B cell (primary cell): ENCODE measurements around the gene RBBP8NL. TPM values are rescaled to one million over a fixed set of nuclear protein-coding genes. Genes with fewer than 3 reads are reported as not detected.
A peak's percentile ranks its signal among the peaks of the same experiment; 100 is the strongest.

Source experiments
- ATAC-seq: fragments of 200-7000 bp; cut with Tn5 transposase; one replicate; pipeline ENCODE4 v1.10.0; 2021; ENCODE audit warnings: low read depth, mild to moderate bottlenecking, moderate number of reproducible peaks, moderate library complexity
- CTCF ChIA-PET: fragments of 350-600 bp; sonication (Branson Sonifier 250); formaldehyde crosslinking; loops from one replicate; lab custom pipeline; 2021; ENCODE audit warnings: antibody characterized with exemption, inconsistent platforms; lab: Charles Lee
- POLR2A ChIA-PET: fragments of 350-600 bp; sonication (Branson Sonifier 250); formaldehyde crosslinking; loops from one replicate; lab custom pipeline; 2021; ENCODE audit warnings: antibody characterized with exemption; lab: Charles Lee
- DNase-seq: peaks from one replicate; pipeline ENCODE4 v3.0.0; 2013
- H2AFZ ChIP-seq: 2 replicates; pipeline ENCODE4 v1.6.1; 2012; ENCODE audit warnings: mild to moderate bottlenecking, low read depth, low read length; ENCODE audit not compliant: insufficient read depth, poor library complexity, severe bottlenecking
- H3K27ac ChIP-seq, 2 donors: 1 replicate in 1 of 2; 2 replicates in 1 of 2; pipeline ENCODE4 v1.5.1; 2012 to 2013; ENCODE audit warnings: low read length in 2 of 2, mild to moderate bottlenecking in 2 of 2, moderate library complexity in 1 of 2
- H3K27me3 ChIP-seq, 4 experiments: fragments of 200-600 bp in 1 of 4; sonication (generic) in 1 of 4; replicated peaks in 1 of 4; 1 replicate in 2 of 4; 2 replicates in 2 of 4; pipeline versions ENCODE4 v1.6.1 to v1.7.0; 2013 to 2016; ENCODE audit warnings: low read length in 3 of 4, mild to moderate bottlenecking in 2 of 4, mixed read lengths in 1 of 4, moderate library complexity in 1 of 4; ENCODE audit not compliant: insufficient read depth in 4 of 4, control insufficient read depth in 3 of 4; ENCODE audit errors: control extremely low read depth in 1 of 4
- H3K36me3 ChIP-seq, 2 experiments: replicated peaks in 1 of 2; 1 replicate in 1 of 2; 2 replicates in 1 of 2; pipeline versions ENCODE4 v1.6.1 to v1.7.1; 2013; ENCODE audit warnings: low read length in 1 of 2; ENCODE audit not compliant: insufficient read depth in 2 of 2, control insufficient read depth in 1 of 2; ENCODE audit errors: control extremely low read depth in 1 of 2, extremely low read depth in 1 of 2
- H3K4me1 ChIP-seq, 2 donors: fragments of 200-600 bp in 1 of 2; sonication (generic) in 1 of 2; 1 replicate in 1 of 2; 2 replicates in 1 of 2; pipeline versions ENCODE4 v1.5.1 to v1.6.1; 2013 to 2017; ENCODE audit warnings: low read length in 2 of 2; ENCODE audit not compliant: control insufficient read depth in 2 of 2, insufficient read depth in 2 of 2
- H3K4me2 ChIP-seq: replicated peaks from 2 replicates; pipeline ENCODE3; 2012; ENCODE audit warnings: mild to moderate bottlenecking, low read depth, low read length; ENCODE audit not compliant: poor library complexity, severe bottlenecking
- H3K4me3 ChIP-seq, 5 experiments: fragments of 200-600 bp in 1 of 5; sonication (generic) in 1 of 5; 1 replicate in 3 of 5; 2 replicates in 2 of 5; pipeline versions ENCODE4 v1.5.1 to v1.7.0; 2011 to 2016; ENCODE audit warnings: low read length in 4 of 5, mild to moderate bottlenecking in 4 of 5, low read depth in 2 of 5, control low read depth in 1 of 5, moderate library complexity in 1 of 5; ENCODE audit not compliant: insufficient read depth in 1 of 5; ENCODE audit errors: control extremely low read depth in 1 of 5, extremely low read depth in 1 of 5
- H3K79me2 ChIP-seq: fragments of 200-600 bp; sonication (generic); one replicate; pipeline ENCODE4 v1.6.0; 2016; ENCODE audit warnings: low read length; ENCODE audit not compliant: control insufficient read depth, insufficient read depth
- H3K9ac ChIP-seq: fragments of 200-600 bp; sonication (generic); 2 replicates; pipeline ENCODE4 v1.6.1; 2017; ENCODE audit warnings: mild to moderate bottlenecking, low read length, moderate library complexity
- H3K9me3 ChIP-seq, 3 donors: one replicate each; pipeline versions ENCODE4 v1.6.1 to v1.7.1; 2013; ENCODE audit warnings: low read length in 2 of 3; ENCODE audit not compliant: control insufficient read depth in 2 of 3, insufficient read depth in 1 of 3; ENCODE audit errors: control extremely low read depth in 1 of 3
- H4K20me1 ChIP-seq: 2 replicates; pipeline ENCODE4 v1.6.0; 2012; ENCODE audit warnings: mild to moderate bottlenecking, low read length; ENCODE audit not compliant: insufficient read depth, control insufficient read depth, poor library complexity, severe bottlenecking
- H3K27ac Mint-ChIP-seq: one replicate; pipeline ENCODE4 v1.8.0; 2021; ENCODE audit warnings: mixed read lengths
- H3K27me3 Mint-ChIP-seq: one replicate; pipeline ENCODE4 v1.8.0; 2021; ENCODE audit warnings: mixed read lengths
- H3K4me1 Mint-ChIP-seq: one replicate; pipeline ENCODE4 v1.8.0; 2021; ENCODE audit warnings: mixed read lengths
- H3K4me3 Mint-ChIP-seq: one replicate; pipeline ENCODE4 v1.8.0; 2021; ENCODE audit warnings: mixed read lengths
- H3K9me3 Mint-ChIP-seq: one replicate; pipeline ENCODE4 v1.8.0; 2022; ENCODE audit warnings: mixed read lengths; ENCODE audit not compliant: insufficient read depth
- EZH2 ChIP-seq: IDR thresholded peaks from 2 replicates; pipeline ENCODE4 v1.6.1; 2012; ENCODE audit warnings: borderline replicate concordance, low read depth, mild to moderate bottlenecking, moderate library complexity, low read length; ENCODE audit not compliant: insufficient read depth, poor library complexity, severe bottlenecking
- WGBS: methylation state at CpG from one replicate; pipeline ENCODE4 v1.1.5; 2013; ENCODE audit warnings: missing lambda C conversion rate; ENCODE audit not compliant: insufficient coverage; 5-methylcytosine and 5-hydroxymethylcytosine counted together
- intact Hi-C: fragments of 100-400 bp; cut with micrococcal nuclease; formaldehyde crosslinking; loops from one replicate; pipeline ENCODE4 v1.10.0; 2022
- polyA plus RNA-seq: library from polyadenylated mRNA; depleted of rRNA; stranded (reverse); fragments of >200 nt; gene quantifications from 2 replicates; pipeline ENCODE4 v1.2.3, GENCODE V29; 2012
- total RNA-seq, 2 donors: library from RNA; stranded (reverse); fragments of 120-200 nt in 1 of 2; gene quantifications; 1 replicate in 1 of 2; 2 replicates in 1 of 2; pipeline versions ENCODE4 v1.2.3 to v1.2.4, GENCODE V29; 2013 to 2022
- TF ChIP-seq, protein P1 (sequence below): fragments of 200-600 bp; IDR thresholded peaks from one replicate; pipeline ENCODE4 v1.8.0; 2022; ENCODE audit warnings: antibody characterized with exemption, mild to moderate bottlenecking

Gene RBBP8NL
- total and polyA plus RNA-seq, 2 donors (not counting 1 experiment from before 2014, with no cell fraction given): not detected

DNA sequence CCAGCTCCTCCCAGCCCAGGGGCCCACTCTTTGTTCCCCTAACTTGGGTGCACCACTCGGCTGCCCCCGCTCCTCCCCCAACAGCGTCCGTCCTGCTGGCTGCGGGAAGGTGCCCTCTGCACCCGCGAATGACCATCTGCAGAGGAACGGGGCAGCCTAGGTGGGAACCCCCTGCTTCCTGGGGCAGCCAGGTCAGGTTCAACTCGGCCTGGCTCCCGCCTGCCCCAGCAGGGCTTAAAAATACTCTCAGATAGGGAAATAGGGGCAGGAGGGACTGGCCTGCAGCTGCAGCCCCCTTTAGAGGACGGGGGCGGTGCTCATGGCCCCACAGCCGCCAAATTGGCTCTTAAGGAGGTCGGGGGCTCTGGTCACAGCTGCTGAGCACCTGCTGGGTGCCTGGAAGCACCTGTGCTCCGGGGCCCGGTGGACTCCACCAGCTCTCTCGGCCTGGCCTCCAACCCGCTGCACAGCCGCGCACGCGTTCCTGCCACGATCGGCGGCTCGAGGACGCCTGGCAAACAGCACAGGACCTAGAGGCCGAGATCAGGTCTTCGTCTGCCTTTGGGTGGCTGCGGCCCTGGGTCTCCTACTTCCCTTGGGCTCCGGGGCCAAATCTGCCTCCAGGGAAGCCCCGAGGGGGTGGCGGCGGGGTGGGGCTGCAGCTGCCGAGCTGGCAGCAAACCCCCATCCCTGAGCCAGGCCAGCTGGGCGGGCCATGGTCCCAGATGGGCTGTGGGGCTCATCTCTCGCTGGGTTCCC lies 59.5 kb downstream of the RBBP8NL start:
- peak overlapping the region; percentile 15 for H3K27ac Mint-ChIP-seq
- peaks cover 25 to 31% of the 10 kb centered on the region in 2 donors for H3K4me1 ChIP-seq
- TF ChIP-seq, protein P1, sequence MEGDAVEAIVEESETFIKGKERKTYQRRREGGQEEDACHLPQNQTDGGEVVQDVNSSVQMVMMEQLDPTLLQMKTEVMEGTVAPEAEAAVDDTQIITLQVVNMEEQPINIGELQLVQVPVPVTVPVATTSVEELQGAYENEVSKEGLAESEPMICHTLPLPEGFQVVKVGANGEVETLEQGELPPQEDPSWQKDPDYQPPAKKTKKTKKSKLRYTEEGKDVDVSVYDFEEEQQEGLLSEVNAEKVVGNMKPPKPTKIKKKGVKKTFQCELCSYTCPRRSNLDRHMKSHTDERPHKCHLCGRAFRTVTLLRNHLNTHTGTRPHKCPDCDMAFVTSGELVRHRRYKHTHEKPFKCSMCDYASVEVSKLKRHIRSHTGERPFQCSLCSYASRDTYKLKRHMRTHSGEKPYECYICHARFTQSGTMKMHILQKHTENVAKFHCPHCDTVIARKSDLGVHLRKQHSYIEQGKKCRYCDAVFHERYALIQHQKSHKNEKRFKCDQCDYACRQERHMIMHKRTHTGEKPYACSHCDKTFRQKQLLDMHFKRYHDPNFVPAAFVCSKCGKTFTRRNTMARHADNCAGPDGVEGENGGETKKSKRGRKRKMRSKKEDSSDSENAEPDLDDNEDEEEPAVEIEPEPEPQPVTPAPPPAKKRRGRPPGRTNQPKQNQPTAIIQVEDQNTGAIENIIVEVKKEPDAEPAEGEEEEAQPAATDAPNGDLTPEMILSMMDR: no peak
- TF ChIP-seq EZH2: peak; percentile 36
- peaks cover 0 to 4% (median 0%) of the 10 kb centered on the region in 3 donors for H3K9me3 ChIP-seq
- H3K4me3 ChIP-seq: peak overlapping the region in 4 of 5 experiments; percentile 50 to 70 (median 61)
- intact Hi-C loops: loop anchor here (2.0 kb wide), 1 partner anchor 29 kb away; no protein-coding TSS in a partner anchor
- peak; percentile 56 for DNase-seq
- ATAC-seq: peak; percentile 8
- peak overlapping the region; percentile 80 for H3K4me3 Mint-ChIP-seq
- POLR2A ChIA-PET: interaction anchor here (4.2 kb wide), 1 partner anchor 28 kb away, joined by 43 read pairs; no protein-coding TSS in a partner anchor
- peaks cover 6% of the 10 kb centered on the region for H3K27me3 Mint-ChIP-seq
- no peaks in the 10 kb centered on the region for H3K9me3 Mint-ChIP-seq
- H3K36me3 ChIP-seq: no peaks in the 10 kb centered on the region
- peaks cover 0 to 42% (median 12%) of the 10 kb centered on the region in 4 experiments for H3K27me3 ChIP-seq
- CTCF ChIA-PET: interaction anchor here (0.9 to 4.2 kb wide), 11 partner anchors 9 to 132 kb away, joined by 3 to 27 read pairs (median 3); partner anchors contain the start of gene RPS21
- peak overlapping the region; percentile 93 for H3K4me2 ChIP-seq
- H2AFZ ChIP-seq: peak overlapping the region; percentile 70
- H3K79me2 ChIP-seq: no peaks in the 10 kb centered on the region
- H3K9ac ChIP-seq: peak overlapping the region; percentile 62
- peaks cover 6% of the 10 kb centered on the region for H4K20me1 ChIP-seq
- H3K4me1 Mint-ChIP-seq: peaks cover 19% of the 10 kb centered on the region
- H3K27ac ChIP-seq: no peak overlapping the region
- WGBS: 1% methylated on average over 36 of the region's 37 CpGs
